ENCODE results near the gene ASTN2.

GRCh38 chr9:117120061-117120460 lies 294.8 kb downstream of the ASTN2 start:
- no peak for TF ChIP-seq CTCF (IDR thresholded peaks at IDR 0.05; ENCODE audit: low read length)
- no peak for TF ChIP-seq EZH2 (optimal IDR thresholded peaks at IDR 0.05; ENCODE audit: low read depth, low read length)

All from MM.1S (cell line).